HUES64 (cell line): ENCODE results near the gene TERT.

Source experiments
- H3K27ac ChIP-seq: 2 replicates; pipeline ENCODE4 v1.7.0; 2013; ENCODE audit warnings: low read depth, low read length, inconsistent platforms
- H3K27me3 ChIP-seq: 2 replicates; pipeline ENCODE4 v1.6.1; 2013; ENCODE audit warnings: mild to moderate bottlenecking, low read length; ENCODE audit not compliant: insufficient read depth
- H3K36me3 ChIP-seq: 2 replicates; pipeline ENCODE4 v1.6.1; 2013; ENCODE audit warnings: mild to moderate bottlenecking, low read length; ENCODE audit not compliant: insufficient read depth
- H3K4me1 ChIP-seq: 2 replicates; pipeline ENCODE4 v1.6.1; 2013; ENCODE audit warnings: mild to moderate bottlenecking, low read length, moderate library complexity; ENCODE audit not compliant: insufficient read depth
- H3K4me3 ChIP-seq: 2 replicates; pipeline ENCODE4 v1.5.1; 2013; ENCODE audit warnings: mild to moderate bottlenecking, low read length, moderate library complexity
- H3K9ac ChIP-seq: 2 replicates; pipeline ENCODE4 v1.6.1; 2013; ENCODE audit warnings: mild to moderate bottlenecking, low read depth, low read length
- H3K9me3 ChIP-seq: 2 replicates; pipeline ENCODE4 v1.6.1; 2013; ENCODE audit warnings: low read depth, low read length; ENCODE audit not compliant: insufficient read depth
- WGBS: fragments of 150-250, 120-280 bp; methylation state at CpG from one replicate; pipeline ENCODE4 v1.1.7; 2013; ENCODE audit warnings: missing lambda C conversion rate; 5-methylcytosine and 5-hydroxymethylcytosine counted together

The TERT gene

DNA sequence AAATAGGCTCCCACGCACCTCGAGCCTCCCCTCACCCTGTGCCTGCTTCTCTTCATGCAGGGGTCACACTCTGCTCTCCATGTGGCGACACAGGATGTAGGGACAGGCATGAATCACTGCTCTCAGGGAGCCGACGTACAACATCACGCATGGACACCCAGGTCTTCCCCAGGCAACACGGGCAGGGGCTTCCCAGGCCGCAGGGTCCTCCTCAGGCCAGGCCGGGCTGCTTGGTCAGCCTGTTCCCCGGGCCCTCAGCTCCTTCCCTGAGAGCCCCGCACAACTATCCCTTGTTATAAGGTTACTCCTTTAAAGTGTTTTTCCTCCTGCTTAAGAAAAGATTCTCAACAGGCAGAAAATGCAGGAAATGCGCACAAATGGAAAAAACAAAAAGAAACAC is 68.6 kb downstream of the TERT start:
- 84% methylated on average over 12 of the region's 12 CpGs for whole genome bisulfite sequencing
- Histone ChIP-seq H3K36me3 (no peaks in the 10 kb centered on the region), H3K9me3 (no peaks in the 10 kb centered on the region), H3K27ac (no peak overlapping the region), H3K4me1 (no peaks in the 10 kb centered on the region), H3K27me3 (no peaks in the 10 kb centered on the region), H3K4me3 (no peak overlapping the region), H3K9ac (no peak overlapping the region)

DNA sequence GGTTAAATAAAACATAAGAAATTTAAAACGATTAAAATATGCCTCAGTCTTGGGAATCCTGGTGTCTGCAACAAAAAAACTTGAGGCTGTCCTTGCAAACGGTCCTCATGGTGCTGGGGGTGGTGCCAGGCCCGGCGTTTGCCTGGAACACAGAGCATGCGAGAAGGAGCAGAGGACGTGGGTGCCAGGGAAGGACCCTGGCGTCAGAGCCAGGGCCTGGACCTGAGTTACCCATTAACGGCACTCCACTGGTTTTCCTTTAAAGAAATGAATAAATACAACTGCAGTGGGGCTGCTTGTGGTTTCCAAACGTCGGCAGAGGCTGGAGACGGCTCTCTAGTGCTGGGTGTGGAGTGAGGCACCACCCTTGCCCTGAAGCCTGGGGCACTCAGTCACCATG is 69.8 kb downstream of the TERT start, which contains the start of gene SLC6A18:
SLC6A18 (plus strand) TSS at position 301 of the 400 bp plus-strand sequence; CDS start at position 398, 97 bp downstream.
- Histone ChIP-seq H3K4me1 (no peaks in the 10 kb centered on the region), H3K27me3 (no peaks in the 10 kb centered on the region), H3K9ac (no peak within 1 kb of the TSS), H3K27ac (no peak within 1 kb of the TSS), H3K4me3 (no peak within 1 kb of the TSS), H3K36me3 (no peaks in the 10 kb centered on the region), H3K9me3 (no peaks in the 10 kb centered on the region)
- 84% methylated on average over 11 of the region's 11 CpGs for WGBS

GRCh38 chr5:1224631-1225030 is 70.2 kb downstream of the TERT start:
- WGBS: 98% methylated on average over 15 of the region's 15 CpGs

DNA sequence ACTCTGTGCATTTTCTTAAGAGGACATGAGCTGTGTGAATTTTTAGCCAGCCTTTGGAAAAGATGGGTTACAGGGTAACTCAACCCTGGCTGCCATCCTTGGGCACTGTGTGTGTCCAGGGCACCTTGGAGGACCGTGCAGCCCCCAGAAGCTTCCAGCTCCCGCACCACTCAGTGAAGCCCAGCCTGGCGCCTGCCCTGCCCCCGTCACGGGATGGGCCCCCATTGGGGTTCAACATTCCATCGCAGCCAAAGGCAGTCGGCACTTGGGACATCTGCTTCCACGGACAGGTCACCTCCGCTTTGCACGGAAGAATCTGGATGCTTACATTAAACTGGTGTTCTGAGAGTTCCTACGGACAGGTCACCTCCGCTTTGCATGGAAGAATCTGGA is 71.6 kb downstream of the TERT start:
- Histone ChIP-seq H3K4me1 (no peaks in the 10 kb centered on the region), H3K9ac (no peak overlapping the region), H3K36me3 (no peaks in the 10 kb centered on the region), H3K9me3 (no peaks in the 10 kb centered on the region), H3K4me3 (no peak overlapping the region), H3K27me3 (no peaks in the 10 kb centered on the region), H3K27ac (no peak overlapping the region)
- WGBS: 92% methylated on average over 12 of the region's 12 CpGs

More at GRCh38 chr5:1224631-1225030, 70.2 kb downstream of the TERT start:
- H3K27ac ChIP-seq: no peak overlapping the region
- H3K4me1 ChIP-seq: no peaks in the 10 kb centered on the region
- no peaks in the 10 kb centered on the region for H3K27me3 ChIP-seq
- H3K4me3 ChIP-seq: no peak overlapping the region
- H3K9me3 ChIP-seq: no peaks in the 10 kb centered on the region
- H3K9ac ChIP-seq: no peak overlapping the region
- no peaks in the 10 kb centered on the region for H3K36me3 ChIP-seq

DNA sequence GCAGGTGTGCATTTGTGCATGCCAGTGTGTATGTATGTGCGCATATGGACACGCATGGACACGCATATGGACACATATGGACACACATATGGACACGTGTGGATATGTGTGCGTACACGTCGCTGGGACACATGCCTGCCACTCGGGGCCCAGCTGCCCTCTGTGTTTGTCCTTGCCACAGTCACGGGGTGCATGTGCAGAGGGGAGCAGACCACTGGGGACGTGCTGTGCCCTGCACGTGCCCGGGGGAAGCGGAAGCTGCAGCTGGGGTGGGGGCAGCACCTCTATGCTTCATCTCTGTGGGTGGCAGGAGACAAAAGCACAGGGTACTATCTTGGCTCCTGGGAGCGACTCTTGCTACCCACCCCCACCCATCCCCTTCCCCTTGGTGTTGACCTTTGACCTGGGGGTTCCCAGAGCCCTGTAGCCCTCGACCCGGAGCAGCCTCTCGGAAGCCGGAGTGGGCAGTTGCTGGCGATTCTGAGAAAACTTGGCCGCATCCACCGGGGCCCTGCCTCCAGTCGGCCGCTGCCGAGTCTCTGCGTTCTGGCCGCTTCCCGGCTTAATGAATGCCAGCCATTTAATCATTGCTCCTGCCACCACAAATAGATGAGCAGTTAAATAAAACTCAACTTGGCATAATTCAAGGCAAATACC is 72.1 kb downstream of the TERT start:
- H3K36me3 ChIP-seq: no peaks in the 10 kb centered on the region
- no peak overlapping the region for H3K4me3 ChIP-seq
- WGBS: 93% methylated on average over 27 of the region's 27 CpGs
- H3K27ac ChIP-seq: no peak overlapping the region
- no peak overlapping the region for H3K9ac ChIP-seq
- no peaks in the 10 kb centered on the region for H3K9me3 ChIP-seq
- H3K27me3 ChIP-seq: no peaks in the 10 kb centered on the region
- H3K4me1 ChIP-seq: no peaks in the 10 kb centered on the region

DNA sequence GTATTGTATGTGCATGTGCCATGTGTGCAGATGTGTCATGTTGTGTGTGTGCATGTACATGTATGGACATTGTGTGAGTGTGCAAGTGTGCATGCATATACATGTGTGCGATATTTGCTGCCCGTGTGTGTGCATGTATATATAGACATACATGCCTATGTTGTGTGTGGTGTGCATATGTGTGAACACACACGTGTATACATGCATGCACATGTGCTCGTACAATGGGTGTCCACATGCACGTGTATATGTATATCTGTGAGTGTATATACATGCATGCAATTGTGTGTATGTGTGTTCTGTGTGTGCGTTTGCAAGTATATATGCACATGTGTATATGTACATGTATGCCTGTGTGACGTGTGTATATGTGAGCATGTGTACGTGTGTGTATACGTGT is 72.7 kb downstream of the TERT start:
- WGBS: 88% methylated on average over 9 of the region's 9 CpGs
- no peaks in the 10 kb centered on the region for H3K4me1 ChIP-seq
- no peaks in the 10 kb centered on the region for H3K27me3 ChIP-seq
- no peak overlapping the region for H3K9ac ChIP-seq
- H3K9me3 ChIP-seq: no peaks in the 10 kb centered on the region
- H3K36me3 ChIP-seq: no peaks in the 10 kb centered on the region
- H3K27ac ChIP-seq: no peak overlapping the region
- no peak overlapping the region for H3K4me3 ChIP-seq

- WGBS: 96% methylated on average over 9 of the region's 10 CpGs
- Histone ChIP-seq H3K27me3 (no peaks in the 10 kb centered on the region), H3K9ac (no peak overlapping the region), H3K4me3 (no peak overlapping the region), H3K9me3 (no peaks in the 10 kb centered on the region), H3K27ac (no peak overlapping the region), H3K36me3 (no peaks in the 10 kb centered on the region), H3K4me1 (no peaks in the 10 kb centered on the region)
Measured at GRCh38 chr5:1221721-1222120, 73.1 kb downstream of the TERT start.

DNA sequence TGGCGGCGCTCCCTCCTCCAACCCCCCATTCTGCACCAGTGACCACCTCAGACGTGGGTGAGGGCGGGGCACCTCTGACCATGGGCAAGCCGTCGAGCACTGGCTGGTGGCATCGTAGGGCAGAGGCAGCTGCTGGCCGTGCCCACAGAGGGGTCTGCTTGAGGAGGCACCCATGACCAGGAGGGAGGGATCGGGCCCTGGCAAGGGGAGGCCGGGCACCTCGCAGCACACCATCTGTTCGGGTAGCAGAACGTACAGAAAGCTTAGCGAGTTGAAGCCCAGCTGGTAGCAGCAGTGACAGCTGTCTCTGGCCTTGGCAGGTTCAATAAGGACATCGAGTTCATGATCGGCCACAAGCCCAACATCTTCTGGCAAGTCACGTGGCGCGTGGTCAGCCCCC is 74.0 kb downstream of the TERT start:
- Histone ChIP-seq H3K9ac (no peak overlapping the region), H3K4me1 (no peaks in the 10 kb centered on the region), H3K27ac (no peak overlapping the region), H3K4me3 (no peak overlapping the region), H3K27me3 (no peaks in the 10 kb centered on the region), H3K9me3 (no peaks in the 10 kb centered on the region), H3K36me3 (no peaks in the 10 kb centered on the region)
- WGBS: 90% methylated on average over 19 of the region's 19 CpGs

GRCh38 chr5:1220351-1220750 is 74.5 kb downstream of the TERT start:
- Histone ChIP-seq H3K4me1 (no peaks in the 10 kb centered on the region), H3K36me3 (no peaks in the 10 kb centered on the region), H3K27ac (no peak overlapping the region), H3K9ac (no peak overlapping the region), H3K9me3 (no peaks in the 10 kb centered on the region), H3K27me3 (no peaks in the 10 kb centered on the region), H3K4me3 (no peak overlapping the region)
- WGBS: 86% methylated on average over 9 of the region's 9 CpGs

DNA sequence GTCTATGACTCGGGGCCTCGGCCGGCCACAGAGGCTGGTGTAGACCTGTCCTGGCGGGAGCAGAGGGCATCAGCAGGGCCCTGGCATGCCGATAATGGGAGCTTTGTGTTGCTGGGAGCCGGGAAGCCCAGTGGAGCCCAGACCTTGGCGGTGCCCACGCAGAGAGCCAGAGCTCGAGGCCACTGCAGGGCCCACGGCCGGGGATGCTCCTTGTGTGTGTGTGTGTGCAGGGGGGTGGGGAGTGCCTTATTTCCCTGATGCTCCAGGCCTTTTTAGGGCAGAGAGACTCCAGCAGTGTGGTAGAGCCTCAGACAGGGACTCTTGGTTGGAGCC is 75.1 kb downstream of the TERT start:
- 96% methylated on average over 11 of the region's 11 CpGs for WGBS
- Histone ChIP-seq H3K4me3 (no peak overlapping the region), H3K9me3 (no peaks in the 10 kb centered on the region), H3K4me1 (no peaks in the 10 kb centered on the region), H3K36me3 (no peaks in the 10 kb centered on the region), H3K9ac (no peak overlapping the region), H3K27me3 (no peaks in the 10 kb centered on the region), H3K27ac (no peak overlapping the region)

GRCh38 chr5:1219098-1219767 is 75.6 kb downstream of the TERT start:
- Histone ChIP-seq H3K9me3 (no peaks in the 10 kb centered on the region), H3K27me3 (no peaks in the 10 kb centered on the region), H3K4me3 (no peak overlapping the region), H3K36me3 (no peaks in the 10 kb centered on the region), H3K27ac (no peak overlapping the region), H3K4me1 (no peaks in the 10 kb centered on the region), H3K9ac (no peak overlapping the region)
- WGBS: 88% methylated on average over 38 of the region's 38 CpGs
